GM12865 (cell line): Measurements from ENCODE around the gene TPM1.

Source experiments
- DNase-seq: peaks from one replicate; pipeline ENCODE4 v3.0.0; 2010; ENCODE audit warnings: low read depth
- H3K4me3 ChIP-seq: 2 replicates; pipeline ENCODE4 v1.5.1; 2011; ENCODE audit warnings: mild to moderate bottlenecking, low read depth, low read length, control low read depth
- CTCF ChIP-seq: IDR thresholded peaks from 2 replicates; pipeline ENCODE4 v1.5.1; 2011; ENCODE audit warnings: low read length, control low read depth, low read depth, inconsistent platforms; ENCODE audit not compliant: insufficient read depth; ENCODE audit errors: missing control alignments

The TPM1 gene

GRCh38 chr15:63086947-63087346, 44.4 kb downstream of the TPM1 start:
- no peak for TF ChIP-seq CTCF
- DNase-seq, result no peak
- no peak overlapping the region for H3K4me3 ChIP-seq

GRCh38 chr15:63088533-63089245, 46.1 kb downstream of the TPM1 start:
- no peak overlapping the region for H3K4me3 ChIP-seq
- no peak for DNase-seq
- no peak for TF ChIP-seq CTCF

DNA sequence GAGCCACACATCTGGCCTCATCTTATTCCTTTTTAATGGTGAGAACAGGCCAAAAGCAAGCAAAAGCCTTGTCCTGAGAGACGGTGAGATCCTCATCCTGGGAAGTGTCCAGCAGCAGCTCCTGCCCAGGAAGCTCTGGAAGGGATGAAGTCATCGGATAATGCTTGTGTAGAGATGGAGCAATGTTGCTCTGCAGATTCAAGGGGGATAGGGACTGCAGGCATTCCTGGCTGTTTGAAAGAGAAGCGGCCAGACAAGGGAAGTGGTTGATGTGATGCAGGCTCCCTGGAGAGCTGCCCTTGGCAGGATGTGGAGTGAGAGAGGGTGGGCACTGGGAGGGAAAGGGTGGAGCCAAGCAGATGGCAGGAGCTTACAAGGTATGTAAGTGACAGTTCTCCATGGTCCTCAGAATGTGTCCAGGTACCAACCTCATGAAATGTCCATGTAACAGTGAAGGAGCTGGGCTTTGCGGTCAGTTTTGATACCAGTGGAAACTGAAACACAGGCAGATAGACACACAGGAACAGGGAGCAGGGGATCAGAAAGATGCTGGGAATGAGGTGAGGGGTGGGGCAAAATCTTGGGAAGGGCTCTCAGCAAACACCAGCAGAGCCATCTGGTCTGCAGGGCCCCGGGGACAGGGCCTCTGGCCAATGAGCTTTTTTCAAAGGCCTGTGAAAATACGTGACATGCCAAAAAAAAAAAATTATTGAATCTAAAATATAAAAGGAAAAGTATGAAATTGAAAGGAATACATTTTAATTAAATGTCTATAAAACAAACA, 46.9 kb downstream of the TPM1 start:
- H3K4me3 ChIP-seq, result no peak overlapping the region
- no peak for TF ChIP-seq CTCF
- DNase-seq, result no peak

- no peak for TF ChIP-seq CTCF
- no peak overlapping the region for H3K4me3 ChIP-seq
- peak; percentile 23 for DNase-seq
These were observed 47.9 kb downstream of the TPM1 start for GRCh38 chr15:63090472-63090871.

- no peak for TF ChIP-seq CTCF
- DNase-seq, result no peak
- no peak overlapping the region for H3K4me3 ChIP-seq
These were observed 48.3 kb downstream of the TPM1 start for GRCh38 chr15:63090887-63091286.

DNA sequence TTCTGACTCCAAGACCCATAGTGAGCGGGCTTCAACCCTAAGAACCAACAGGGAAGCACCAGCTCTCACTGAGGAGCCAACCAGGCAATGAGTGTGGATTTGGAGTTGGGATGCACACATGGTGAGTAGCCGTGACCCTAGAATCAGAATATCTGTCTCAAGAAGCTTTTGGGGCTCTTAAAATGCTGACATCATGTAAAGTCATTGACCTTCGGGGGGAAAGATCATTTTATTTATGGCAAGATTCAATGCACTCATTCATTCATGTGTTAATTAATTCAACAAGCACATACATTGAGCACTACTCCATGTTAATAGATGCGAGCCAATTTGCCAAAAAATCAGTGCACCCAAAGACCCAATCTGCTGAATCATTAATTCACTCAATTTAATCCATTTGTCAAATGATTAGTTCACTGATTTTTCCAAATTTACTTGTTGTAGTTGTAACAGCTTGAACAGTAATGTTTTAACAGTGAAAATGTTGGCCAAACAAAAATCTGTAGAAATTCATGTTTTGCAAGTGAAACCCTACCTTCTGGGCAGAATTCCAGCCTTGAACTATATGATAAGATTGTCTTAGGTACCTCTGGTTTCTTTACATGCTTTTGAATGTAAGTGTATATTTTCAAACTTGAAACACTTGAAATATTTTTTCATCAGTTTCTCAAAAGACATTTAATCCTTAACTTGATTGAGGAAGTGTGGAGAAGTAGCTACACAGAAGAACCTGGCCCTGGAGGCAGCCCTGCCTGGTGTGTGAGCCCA, 49.3 kb downstream of the TPM1 start:
- no peak for TF ChIP-seq CTCF
- H3K4me3 ChIP-seq, result no peak overlapping the region
- no peak for DNase-seq
